HCT116 (cell line): ENCODE results near the gene HBG1.

Experiments
- CTCF ChIP-seq, 3 experiments: fragments of 200-600 bp in 1 of 3; sonication (generic) in 1 of 3; IDR thresholded peaks in 2 of 3; conservative IDR thresholded peaks in 1 of 3; 2 replicates each; pipeline ENCODE4 v1.5.1; 2012 to 2017; ENCODE audit warnings: low read depth in 2 of 3, low read length in 2 of 3, antibody characterized with exemption in 1 of 3, borderline replicate concordance in 1 of 3, control low read depth in 1 of 3, mild to moderate bottlenecking in 1 of 3, mixed read lengths in 1 of 3, mixed run types in 1 of 3, moderate library complexity in 1 of 3; ENCODE audit not compliant: insufficient read depth in 1 of 3
- EZH2 ChIP-seq: fragments of 200-600 bp; sonication (generic); IDR thresholded peaks from 2 replicates; pipeline ENCODE4 v1.6.1; 2017; ENCODE audit warnings: antibody characterized with exemption, mixed run types
- MAX ChIP-seq: IDR thresholded peaks from 2 replicates; pipeline ENCODE4 v1.6.1; 2012
- POLR2AphosphoS5 ChIP-seq: IDR thresholded peaks from 2 replicates; pipeline ENCODE4 v1.6.1; 2011; ENCODE audit warnings: mild to moderate bottlenecking, low read depth, low read length, moderate library complexity
- ZNF274 ChIP-seq: fragments of 200-500 bp; sonication (Bioruptor generic); IDR thresholded peaks from 2 replicates; pipeline ENCODE4 v1.6.1; 2014; ENCODE audit warnings: mild to moderate bottlenecking, low read depth, low read length, inconsistent platforms

DNA sequence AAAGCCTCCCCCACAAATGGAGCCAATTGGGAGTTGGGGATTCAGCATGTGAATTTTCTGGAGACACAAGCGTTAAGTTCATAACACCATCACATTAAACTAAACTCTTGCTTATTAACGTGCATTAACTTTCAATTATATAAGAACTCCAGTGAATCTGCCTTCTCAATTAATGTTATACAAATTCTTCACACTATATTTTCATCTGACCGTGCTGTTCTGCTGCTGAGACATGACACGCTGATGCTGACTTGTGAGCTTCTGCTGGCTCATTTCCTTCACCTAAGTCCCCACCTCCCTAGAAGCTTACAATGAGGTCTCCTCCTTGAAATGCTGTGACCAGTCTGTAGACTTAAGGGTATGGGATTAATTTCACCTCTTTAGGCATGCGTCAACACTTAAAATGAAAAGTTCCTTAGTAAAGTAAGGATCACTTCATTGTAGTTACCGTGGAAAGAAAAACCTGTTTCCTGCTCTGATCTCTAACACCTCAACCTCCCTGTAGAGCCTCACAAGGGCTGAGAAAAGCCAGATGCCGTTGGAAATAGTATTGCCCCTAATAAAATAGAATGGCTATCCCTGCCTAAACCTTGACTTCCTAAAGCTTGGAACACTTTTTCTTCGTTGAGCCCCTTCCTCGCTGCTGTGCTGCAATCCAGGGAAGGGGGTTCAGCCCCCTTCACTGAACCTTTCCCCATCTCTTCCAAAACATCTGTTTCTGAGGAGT is 2.7 kb upstream of the HBG1 start:
- TF ChIP-seq EZH2 (no peak), CTCF (IDR thresholded peaks at IDR 0.05 in 2 of 3, conservative IDR thresholded peaks at IDR 0.05 in 1 of 3; ENCODE audit: borderline replicate concordance in 1 of 3, insufficient read depth in 1 of 3, low read depth in 2 of 3, low read length in 2 of 3) (no peak), MAX (no peak), POLR2AphosphoS5 (no peak), ZNF274 (no peak)
